ENCODE results near the gene LYPD4. TPM values are rescaled to one million over a fixed set of nuclear protein-coding genes. Genes with fewer than 3 reads are reported as not detected.

LYPD4 gene
- polyA plus RNA-seq, 1 experiment: not detected

DNA sequence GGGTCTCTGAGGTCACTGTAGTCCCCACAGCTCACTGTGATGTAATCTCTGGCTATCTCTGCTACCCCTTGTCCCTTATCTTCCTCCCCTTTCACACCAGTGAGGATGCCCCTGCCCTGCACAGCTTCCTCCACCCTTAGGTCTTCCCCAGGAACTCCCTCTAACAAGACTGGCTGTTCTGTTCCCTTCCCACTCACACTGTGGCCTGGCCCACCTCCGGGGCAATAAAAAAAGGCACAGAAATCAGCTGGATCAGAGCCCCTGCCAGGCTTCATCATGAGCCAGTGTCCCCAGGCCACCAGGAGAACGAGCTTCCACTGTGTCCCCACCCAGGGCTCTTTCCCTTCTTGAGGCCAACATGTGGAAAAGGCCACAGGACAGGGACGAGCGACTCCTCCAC, 43.5 kb downstream of the LYPD4 start:
- Histone ChIP-seq H3K36me3 (ENCODE audit: control insufficient read depth, insufficient read depth, low read length) (no peaks in the 10 kb centered on the region), H3K27me3 (ENCODE audit: control insufficient read depth, insufficient read depth, low read length) (peaks cover 3% of the 10 kb centered on the region), H3K4me3 (ENCODE audit: low read depth, low read length) (no peak overlapping the region)
- TF ChIP-seq, protein P1, sequence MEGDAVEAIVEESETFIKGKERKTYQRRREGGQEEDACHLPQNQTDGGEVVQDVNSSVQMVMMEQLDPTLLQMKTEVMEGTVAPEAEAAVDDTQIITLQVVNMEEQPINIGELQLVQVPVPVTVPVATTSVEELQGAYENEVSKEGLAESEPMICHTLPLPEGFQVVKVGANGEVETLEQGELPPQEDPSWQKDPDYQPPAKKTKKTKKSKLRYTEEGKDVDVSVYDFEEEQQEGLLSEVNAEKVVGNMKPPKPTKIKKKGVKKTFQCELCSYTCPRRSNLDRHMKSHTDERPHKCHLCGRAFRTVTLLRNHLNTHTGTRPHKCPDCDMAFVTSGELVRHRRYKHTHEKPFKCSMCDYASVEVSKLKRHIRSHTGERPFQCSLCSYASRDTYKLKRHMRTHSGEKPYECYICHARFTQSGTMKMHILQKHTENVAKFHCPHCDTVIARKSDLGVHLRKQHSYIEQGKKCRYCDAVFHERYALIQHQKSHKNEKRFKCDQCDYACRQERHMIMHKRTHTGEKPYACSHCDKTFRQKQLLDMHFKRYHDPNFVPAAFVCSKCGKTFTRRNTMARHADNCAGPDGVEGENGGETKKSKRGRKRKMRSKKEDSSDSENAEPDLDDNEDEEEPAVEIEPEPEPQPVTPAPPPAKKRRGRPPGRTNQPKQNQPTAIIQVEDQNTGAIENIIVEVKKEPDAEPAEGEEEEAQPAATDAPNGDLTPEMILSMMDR (IDR thresholded peaks at IDR 0.05; ENCODE audit: insufficient read depth, low read depth, low read length): no peak
- POLR2A ChIA-PET: no interaction called here
- DNase-seq (ENCODE audit: low read depth): no peak
- CTCF ChIA-PET: interaction anchor here (1.1 to 3.4 kb wide), 2 partner anchors 8 to 15 kb away, joined by 3 to 23 read pairs; no protein-coding TSS in a partner anchor

DNA sequence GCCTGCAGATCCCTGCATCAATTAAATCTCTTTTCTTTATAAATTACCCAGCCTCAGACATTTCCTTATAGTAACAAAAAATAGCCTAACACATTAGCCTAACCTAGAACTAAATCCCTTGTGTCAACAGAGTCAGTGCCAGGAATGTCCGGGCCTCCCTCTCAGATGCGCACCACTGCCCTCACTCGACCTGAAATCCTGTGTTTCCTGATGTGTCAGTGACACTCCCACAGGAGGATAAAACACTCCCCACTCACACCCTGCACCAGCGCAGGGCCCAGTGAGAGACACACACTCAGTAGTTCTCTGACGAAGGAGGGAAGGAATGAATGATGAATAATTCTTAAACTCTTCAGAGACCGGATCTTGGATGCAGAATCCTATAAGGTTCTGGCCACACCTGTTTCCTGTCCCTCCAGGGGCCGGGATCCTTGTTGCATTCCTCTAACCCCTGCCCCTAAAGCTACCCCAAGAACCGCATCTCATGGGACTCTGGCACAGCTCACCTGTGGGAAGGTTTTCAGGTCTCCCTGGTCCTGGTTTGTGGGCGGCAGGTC, 45.0 kb downstream of the LYPD4 start:
- peaks cover 3% of the 10 kb centered on the region for H3K27me3 ChIP-seq (ENCODE audit: control insufficient read depth, insufficient read depth, low read length)
- ChIA-PET POLR2A (no interaction called here), CTCF (interaction anchor here (1.1 kb wide), 1 partner anchor 15 kb away, joined by 4 read pairs; no protein-coding TSS in a partner anchor)
- H3K36me3 ChIP-seq (ENCODE audit: control insufficient read depth, insufficient read depth, low read length): no peaks in the 10 kb centered on the region
- TF ChIP-seq, protein P1 (IDR thresholded peaks at IDR 0.05; ENCODE audit: insufficient read depth, low read depth, low read length): no peak
- H3K4me3 ChIP-seq (ENCODE audit: low read depth, low read length): no peak overlapping the region
- no peak for DNase-seq (ENCODE audit: low read depth)

DNA sequence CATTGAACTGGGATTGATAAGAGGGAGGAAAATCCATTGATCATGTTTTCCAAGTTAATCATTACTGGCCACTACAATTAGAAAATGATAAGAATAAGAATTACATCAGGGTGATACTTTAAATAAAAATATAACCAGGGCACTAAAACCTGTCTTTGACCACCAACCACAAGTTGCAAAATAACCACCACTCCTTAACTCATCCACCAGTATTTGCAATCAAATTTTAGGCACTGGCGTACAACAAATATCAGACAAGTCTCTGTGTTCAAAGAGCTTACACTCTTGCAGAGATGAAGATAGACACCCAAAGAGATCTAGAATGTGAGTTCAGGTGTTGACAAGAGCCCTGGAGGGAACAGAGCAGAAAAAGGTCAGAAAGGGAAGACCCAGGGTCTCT, 47.6 kb downstream of the LYPD4 start:
- CTCF ChIA-PET: interaction anchor here (2.6 to 7.8 kb wide), 2 partner anchors 16 to 24 kb away, joined by 8 to 89 read pairs; no protein-coding TSS in a partner anchor
- TF ChIP-seq, protein P1 (IDR thresholded peaks at IDR 0.05; ENCODE audit: insufficient read depth, low read depth, low read length): no peak
- Histone ChIP-seq H3K27me3 (ENCODE audit: control insufficient read depth, insufficient read depth, low read length) (peaks cover 6% of the 10 kb centered on the region), H3K4me3 (ENCODE audit: low read depth, low read length) (no peak overlapping the region), H3K36me3 (ENCODE audit: control insufficient read depth, insufficient read depth, low read length) (no peaks in the 10 kb centered on the region)
- POLR2A ChIA-PET: no interaction called here
- DNase-seq (ENCODE audit: low read depth): no peak

DNA sequence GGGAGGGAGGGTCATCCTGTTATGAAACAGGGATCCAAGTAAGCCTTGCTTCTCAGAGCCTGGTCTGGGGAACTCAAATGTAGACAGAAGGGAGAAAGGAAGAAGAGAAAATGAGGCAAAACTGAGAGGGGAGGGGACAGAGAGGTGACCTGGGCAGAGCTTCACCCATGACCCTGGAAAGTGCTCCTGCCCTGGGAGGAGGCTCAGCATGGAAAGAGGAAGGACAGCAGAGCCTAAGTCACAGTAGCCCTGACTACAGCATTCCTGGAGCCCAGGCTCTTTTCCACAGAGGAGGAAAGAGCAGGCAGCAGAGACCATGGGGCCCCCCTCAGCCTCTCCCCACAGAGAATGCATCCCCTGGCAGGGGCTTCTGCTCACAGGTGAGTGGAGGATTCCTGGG, 48.1 kb downstream of the LYPD4 start, which contains the start of gene CEACAM3:
TSS of gene CEACAM3 (plus strand) at position 226 of the 400 bp plus-strand sequence. CDS start at position 317, 91 bp downstream.
- ChIA-PET CTCF (interaction anchor here (1.0 to 7.8 kb wide), 5 partner anchors 9 to 25 kb away, joined by 3 to 89 read pairs (median 10); no protein-coding TSS in a partner anchor), POLR2A (no interaction called here)

DNA sequence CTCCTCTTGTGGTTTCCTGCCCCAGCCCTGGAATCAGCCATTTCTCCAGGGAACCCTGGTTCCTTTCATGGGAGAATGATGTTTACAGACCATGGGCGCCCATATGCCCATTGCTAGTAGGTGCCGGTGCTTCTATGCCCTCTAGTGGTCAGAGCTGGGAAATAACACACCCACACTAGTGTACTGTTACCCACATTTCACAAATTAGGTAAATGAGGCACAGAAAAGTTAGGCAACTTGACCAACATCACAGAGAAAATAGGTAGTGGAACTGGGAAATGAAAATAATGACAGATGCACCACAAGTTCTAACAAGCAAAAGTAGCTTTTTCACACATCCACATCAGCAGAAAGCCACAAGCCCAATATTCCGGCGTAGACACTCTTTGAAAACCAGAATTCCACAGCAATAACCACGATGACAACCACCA, 49.4 kb downstream of the LYPD4 start:
- H3K36me3 ChIP-seq (ENCODE audit: control insufficient read depth, insufficient read depth, low read length): no peaks in the 10 kb centered on the region
- peaks cover 4% of the 10 kb centered on the region for H3K27me3 ChIP-seq (ENCODE audit: control insufficient read depth, insufficient read depth, low read length)
- no peak overlapping the region for H3K4me3 ChIP-seq (ENCODE audit: low read depth, low read length)
- DNase-seq (ENCODE audit: low read depth): no peak
- ChIA-PET POLR2A (no interaction called here), CTCF (interaction anchor here (1.0 to 7.8 kb wide), 17 partner anchors 8 to 153 kb away, joined by 3 to 89 read pairs (median 6); no protein-coding TSS in a partner anchor)
- TF ChIP-seq, protein P1 (IDR thresholded peaks at IDR 0.05; ENCODE audit: insufficient read depth, low read depth, low read length): peak; percentile 83

More for the DNA sequence above, 48.1 kb downstream of the LYPD4 start, which contains the start of gene CEACAM3:
- TF ChIP-seq, protein P1 (IDR thresholded peaks at IDR 0.05; ENCODE audit: insufficient read depth, low read depth, low read length): no peak
- Histone ChIP-seq H3K4me3 (ENCODE audit: low read depth, low read length) (no peak within 1 kb of the TSS), H3K27me3 (ENCODE audit: control insufficient read depth, insufficient read depth, low read length) (peaks cover 4% of the 10 kb centered on the region), H3K36me3 (ENCODE audit: control insufficient read depth, insufficient read depth, low read length) (no peaks in the 10 kb centered on the region)
- no peak for DNase-seq (ENCODE audit: low read depth)
